DOHH2 (cell line): ENCODE data around the gene ROR1.
"Not testable (repeated sequence)": the region's sequence is repeated elsewhere in the genome, so short reads cannot be mapped to it uniquely, and the experiment has no call there.

Source experiments
- H3F3A ChIP-seq: fragments of 200-600 bp; sonication (generic), shearing (Covaris generic); 2 replicates; pipeline ENCODE4 v1.6.0; 2016; ENCODE audit warnings: antibody characterized with exemption, mild to moderate bottlenecking; ENCODE audit not compliant: control insufficient read depth, insufficient read depth
- H3K27ac ChIP-seq: fragments of 200-600 bp; sonication (generic); 2 replicates; pipeline ENCODE4 v1.5.1; 2014; ENCODE audit warnings: low read depth, mild to moderate bottlenecking, low read length, moderate library complexity
- H3K27me3 ChIP-seq: fragments of 200-600 bp; sonication (generic); 2 replicates; pipeline ENCODE4 v1.6.1; 2014; ENCODE audit warnings: mild to moderate bottlenecking, low read length, mixed read lengths; ENCODE audit not compliant: control insufficient read depth
- H3K36me3 ChIP-seq: fragments of 200-600 bp; sonication (generic); 2 replicates; pipeline ENCODE4 v1.6.1; 2014; ENCODE audit warnings: mild to moderate bottlenecking, low read length, moderate library complexity, mixed read lengths; ENCODE audit not compliant: control insufficient read depth
- H3K4me1 ChIP-seq: fragments of 200-600 bp; sonication (generic); 2 replicates; pipeline ENCODE4 v1.6.1; 2014; ENCODE audit warnings: mild to moderate bottlenecking, low read length, mixed read lengths; ENCODE audit not compliant: control insufficient read depth
- H3K4me2 ChIP-seq: fragments of 200-600 bp; sonication (generic); 2 replicates; pipeline ENCODE4 v1.6.0; 2014; ENCODE audit warnings: mild to moderate bottlenecking, low read length, moderate library complexity
- H3K4me3 ChIP-seq: fragments of 200-600 bp; sonication (generic); 2 replicates; pipeline ENCODE4 v1.5.1; 2014; ENCODE audit warnings: mild to moderate bottlenecking, low read length, mixed read lengths
- H3K79me2 ChIP-seq: fragments of 200-600 bp; sonication (generic); 2 replicates; pipeline ENCODE4 v1.6.1; 2014; ENCODE audit warnings: mild to moderate bottlenecking, low read length, mixed read lengths; ENCODE audit not compliant: control insufficient read depth
- H3K9me2 ChIP-seq: fragments of 200-600 bp; sonication (generic); replicated peaks from 2 replicates; pipeline ENCODE4 v1.6.1; 2014; ENCODE audit warnings: mild to moderate bottlenecking, low read length, mixed read lengths; ENCODE audit not compliant: control insufficient read depth
- H3K9me3 ChIP-seq: fragments of 200-600 bp; sonication (generic); 2 replicates; pipeline ENCODE4 v1.6.1; 2014; ENCODE audit warnings: antibody characterized with exemption, low read length, mixed read lengths; ENCODE audit not compliant: control insufficient read depth, insufficient read depth
- H4K20me1 ChIP-seq: fragments of 200-600 bp; sonication (generic); 2 replicates; pipeline ENCODE4 v1.6.0; 2014; ENCODE audit warnings: low read depth, mild to moderate bottlenecking, antibody characterized with exemption, low read length, moderate library complexity; ENCODE audit not compliant: control insufficient read depth, insufficient read depth
- CTCF ChIP-seq: fragments of 200-600 bp; sonication (generic); IDR thresholded peaks from one replicate; pipeline ENCODE4 v1.5.1; 2014; ENCODE audit warnings: antibody characterized with exemption, mild to moderate bottlenecking, low read depth, low read length; ENCODE audit not compliant: poor library complexity, severe bottlenecking
- EZH2phosphoT487 ChIP-seq: fragments of 200-600 bp; sonication (generic); IDR thresholded peaks from 2 replicates; pipeline ENCODE4 v1.6.1; 2017; ENCODE audit warnings: borderline replicate concordance, mild to moderate bottlenecking, antibody characterized with exemption, low read length, moderate library complexity, mixed read lengths

The ROR1 gene

GRCh38 chr1:63813829-63814277, 40.0 kb downstream of the ROR1 start:
- H3K4me1 ChIP-seq = no peaks in the 10 kb centered on the region
- no peaks in the 10 kb centered on the region for H3K79me2 ChIP-seq
- no peak overlapping the region for H3K4me3 ChIP-seq
- H3K36me3 ChIP-seq = no peaks in the 10 kb centered on the region
- H3K27me3 ChIP-seq = no peaks in the 10 kb centered on the region
- no peaks in the 10 kb centered on the region for H4K20me1 ChIP-seq
- H3F3A ChIP-seq = no peaks in the 10 kb centered on the region
- no peak overlapping the region for H3K27ac ChIP-seq
- TF ChIP-seq CTCF (no peak), EZH2phosphoT487 (no peak)
- no peak overlapping the region for H3K4me2 ChIP-seq
- no peaks in the 10 kb centered on the region for H3K9me2 ChIP-seq
- peaks cover 10% of the 10 kb centered on the region; the same call in 1 of the 2 replicates for H3K9me3 ChIP-seq

GRCh38 chr1:63816217-63816815, 42.5 kb downstream of the ROR1 start:
- not testable (repeated sequence) for H3K79me2 ChIP-seq, H3K4me2 ChIP-seq, H3K4me3 ChIP-seq, H3K27me3 ChIP-seq, H3K36me3 ChIP-seq, H4K20me1 ChIP-seq, H3F3A ChIP-seq, H3K4me1 ChIP-seq, H3K9me2 ChIP-seq, H3K27ac ChIP-seq
- peaks cover 10% of the 10 kb centered on the region; the same call in 1 of the 2 replicates for H3K9me3 ChIP-seq

GRCh38 chr1:63817152-63817667, 43.4 kb downstream of the ROR1 start:
- no peak overlapping the region for H3K27ac ChIP-seq
- H4K20me1 ChIP-seq = no peaks in the 10 kb centered on the region
- H3K4me3 ChIP-seq = no peak overlapping the region
- no peaks in the 10 kb centered on the region for H3K27me3 ChIP-seq
- H3K36me3 ChIP-seq = no peaks in the 10 kb centered on the region
- H3K4me2 ChIP-seq = no peak overlapping the region
- H3K9me3 ChIP-seq = peaks cover 10% of the 10 kb centered on the region; the same call in 1 of the 2 replicates
- H3F3A ChIP-seq = no peaks in the 10 kb centered on the region
- no peak for TF ChIP-seq CTCF
- no peaks in the 10 kb centered on the region for H3K9me2 ChIP-seq
- no peaks in the 10 kb centered on the region for H3K79me2 ChIP-seq
- no peaks in the 10 kb centered on the region for H3K4me1 ChIP-seq

- no peaks in the 10 kb centered on the region for H3K79me2 ChIP-seq
- H3K4me1 ChIP-seq = no peaks in the 10 kb centered on the region
- H3K27ac ChIP-seq = no peak overlapping the region
- no peaks in the 10 kb centered on the region for H3K27me3 ChIP-seq
- peaks cover 10% of the 10 kb centered on the region; the same call in 1 of the 2 replicates for H3K9me3 ChIP-seq
- no peak overlapping the region for H3K4me2 ChIP-seq
- TF ChIP-seq EZH2phosphoT487 (no peak), CTCF (no peak)
- no peak overlapping the region for H3K4me3 ChIP-seq
- no peaks in the 10 kb centered on the region for H3K9me2 ChIP-seq
- H3K36me3 ChIP-seq = no peaks in the 10 kb centered on the region
- no peaks in the 10 kb centered on the region for H4K20me1 ChIP-seq
- H3F3A ChIP-seq = no peaks in the 10 kb centered on the region
Measured at GRCh38 chr1:63817700-63818099, 43.9 kb downstream of the ROR1 start.
